HG03108 (cell line): ENCODE data around the gene ALDH3B1.

Experiments
- ATAC-seq: cut with Tn5 transposase; IDR thresholded peaks from one replicate; pipeline ENCODE4 v1.9.1; 2021; ENCODE audit warnings: moderate library complexity; ENCODE audit not compliant: unreplicated experiment

Gene ALDH3B1

GRCh38 chr11:68013611-68014156 is 3.6 kb downstream of the ALDH3B1 start:
- no peak for ATAC-seq

GRCh38 chr11:68014157-68014946 is 4.2 kb downstream of the ALDH3B1 start:
- no peak for ATAC-seq

- no peak for ATAC-seq
These were observed 4.9 kb downstream of the ALDH3B1 start for GRCh38 chr11:68014947-68015447.

- no peak for ATAC-seq
These were observed 5.3 kb downstream of the ALDH3B1 start for GRCh38 chr11:68015467-68015866.

GRCh38 chr11:68016161-68016903 is 6.2 kb downstream of the ALDH3B1 start:
- ATAC-seq, result no peak

GRCh38 chr11:68016904-68017817 is 7.0 kb downstream of the ALDH3B1 start:
- ATAC-seq, result no peak

- ATAC-seq, result no peak
These were observed 8.0 kb downstream of the ALDH3B1 start for GRCh38 chr11:68017980-68018729.

GRCh38 chr11:68018730-68019190 is 8.6 kb downstream of the ALDH3B1 start:
- no peak for ATAC-seq

- ATAC-seq, result no peak
These were observed 9.4 kb downstream of the ALDH3B1 start for GRCh38 chr11:68019486-68019885.

- no peak for ATAC-seq
These were observed 10.4 kb downstream of the ALDH3B1 start for GRCh38 chr11:68020575-68020974.

GRCh38 chr11:68021167-68021787 is 11.2 kb downstream of the ALDH3B1 start:
- ATAC-seq, result no peak

- ATAC-seq, result no peak
These were observed 12.4 kb downstream of the ALDH3B1 start for GRCh38 chr11:68022531-68022930.

- ATAC-seq, result no peak
These were observed 14.4 kb downstream of the ALDH3B1 start for GRCh38 chr11:68024508-68024907.

- no peak for ATAC-seq
These were observed 14.9 kb downstream of the ALDH3B1 start for GRCh38 chr11:68025047-68025446.

GRCh38 chr11:68026391-68027105 is 16.4 kb downstream of the ALDH3B1 start:
- no peak for ATAC-seq

- ATAC-seq, result no peak
These were observed 17.5 kb downstream of the ALDH3B1 start for GRCh38 chr11:68027667-68028066.

GRCh38 chr11:68028802-68029545 is 18.8 kb downstream of the ALDH3B1 start:
- ATAC-seq, result no peak
